Gastrocnemius medialis (tissue), 4 donors: Measurements from ENCODE around the gene PUM1.

Source experiments
- POLR2A ChIP-seq, 2 donors: fragments of 450-650 bp; IDR thresholded peaks; one replicate each; pipeline ENCODE4 v1.6.1; 2017; ENCODE audit warnings: antibody characterized with exemption in 2 of 2, mild to moderate bottlenecking in 2 of 2, moderate library complexity in 2 of 2
- TF ChIP-seq, protein P1 (sequence below), 5 experiments: fragments of 450-650 bp in 3 of 5; fragments of 200-600 bp in 2 of 5; sonication (generic) in 2 of 5; IDR thresholded peaks in 4 of 5; conservative IDR thresholded peaks in 1 of 5; 1 replicate in 4 of 5; 2 replicates in 1 of 5; pipeline ENCODE4 v1.5.1; 2016 to 2019; ENCODE audit warnings: antibody characterized with exemption in 5 of 5, mild to moderate bottlenecking in 3 of 5, moderate library complexity in 3 of 5

DNA sequence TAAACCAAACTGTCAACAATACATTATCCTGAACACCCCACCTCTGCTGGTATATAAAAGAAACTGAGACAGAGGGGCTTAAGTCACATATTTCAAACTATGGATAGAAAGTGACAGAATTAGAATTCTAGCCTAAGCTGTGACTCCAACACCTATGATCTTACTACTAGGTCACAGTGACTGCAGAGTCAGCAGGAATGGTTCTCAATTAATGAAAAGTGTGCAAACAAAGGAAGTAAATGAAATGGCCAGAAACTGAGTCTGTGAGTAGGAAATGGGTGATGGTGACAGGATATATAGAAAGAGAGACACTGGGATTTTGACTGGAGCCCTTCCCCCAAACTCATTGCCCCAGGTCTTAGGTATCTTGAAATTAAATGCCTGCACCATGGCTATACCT, 118.3 kb downstream of the PUM1 start:
- TF ChIP-seq, protein P1, sequence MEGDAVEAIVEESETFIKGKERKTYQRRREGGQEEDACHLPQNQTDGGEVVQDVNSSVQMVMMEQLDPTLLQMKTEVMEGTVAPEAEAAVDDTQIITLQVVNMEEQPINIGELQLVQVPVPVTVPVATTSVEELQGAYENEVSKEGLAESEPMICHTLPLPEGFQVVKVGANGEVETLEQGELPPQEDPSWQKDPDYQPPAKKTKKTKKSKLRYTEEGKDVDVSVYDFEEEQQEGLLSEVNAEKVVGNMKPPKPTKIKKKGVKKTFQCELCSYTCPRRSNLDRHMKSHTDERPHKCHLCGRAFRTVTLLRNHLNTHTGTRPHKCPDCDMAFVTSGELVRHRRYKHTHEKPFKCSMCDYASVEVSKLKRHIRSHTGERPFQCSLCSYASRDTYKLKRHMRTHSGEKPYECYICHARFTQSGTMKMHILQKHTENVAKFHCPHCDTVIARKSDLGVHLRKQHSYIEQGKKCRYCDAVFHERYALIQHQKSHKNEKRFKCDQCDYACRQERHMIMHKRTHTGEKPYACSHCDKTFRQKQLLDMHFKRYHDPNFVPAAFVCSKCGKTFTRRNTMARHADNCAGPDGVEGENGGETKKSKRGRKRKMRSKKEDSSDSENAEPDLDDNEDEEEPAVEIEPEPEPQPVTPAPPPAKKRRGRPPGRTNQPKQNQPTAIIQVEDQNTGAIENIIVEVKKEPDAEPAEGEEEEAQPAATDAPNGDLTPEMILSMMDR (IDR thresholded peaks at IDR 0.05 in 4 of 5, conservative IDR thresholded peaks at IDR 0.05 in 1 of 5) = no peak
- TF ChIP-seq POLR2A (IDR thresholded peaks at IDR 0.05) = no peak
